Stimulated activated CD4-positive, alpha-beta T cell treated with anti-CD3 and anti-CD28 coated beads, Interleukin-12 subunit alpha, Interleukin-12 subunit beta, amount 100 ng/mL, for 4 hours (primary cell): Measurements from ENCODE around the gene FOXP1.

Experiments used
- DNase-seq: peaks from one replicate; pipeline ENCODE4 v3.0.0-alpha.2; 2020

FOXP1 gene

GRCh38 chr3:71160785-71161546, 422.6 kb downstream of the FOXP1 start:
- no peak for DNase-seq

- DNase-seq = no peak
These were observed 427.4 kb downstream of the FOXP1 start for GRCh38 chr3:71156062-71156665.

GRCh38 chr3:71154846-71155245, 428.7 kb downstream of the FOXP1 start:
- no peak for DNase-seq

- no peak for DNase-seq
These were observed 429.8 kb downstream of the FOXP1 start for GRCh38 chr3:71153713-71154112.

- DNase-seq = no peak
These were observed 430.6 kb downstream of the FOXP1 start for GRCh38 chr3:71152892-71153265.

GRCh38 chr3:71152039-71152891, 431.3 kb downstream of the FOXP1 start:
- DNase-seq = no peak

GRCh38 chr3:71149959-71150954, 433.3 kb downstream of the FOXP1 start:
- no peak for DNase-seq

GRCh38 chr3:71148455-71149060, 435.0 kb downstream of the FOXP1 start:
- no peak for DNase-seq

- DNase-seq = no peak
These were observed 436.9 kb downstream of the FOXP1 start for GRCh38 chr3:71146673-71147072.

GRCh38 chr3:71145954-71146353, 437.6 kb downstream of the FOXP1 start:
- no peak for DNase-seq

GRCh38 chr3:71144525-71145253, 438.8 kb downstream of the FOXP1 start:
- DNase-seq = no peak

- no peak for DNase-seq
These were observed 440.0 kb downstream of the FOXP1 start for GRCh38 chr3:71143493-71143892.

- DNase-seq = no peak
These were observed 440.9 kb downstream of the FOXP1 start for GRCh38 chr3:71142441-71143161.

- no peak for DNase-seq
These were observed 443.1 kb downstream of the FOXP1 start for GRCh38 chr3:71140477-71140876.

GRCh38 chr3:71139496-71139895, 444.0 kb downstream of the FOXP1 start:
- DNase-seq = no peak

GRCh38 chr3:71138410-71138809, 445.1 kb downstream of the FOXP1 start:
- DNase-seq = no peak

- DNase-seq = no peak
These were observed 447.3 kb downstream of the FOXP1 start for GRCh38 chr3:71136276-71136675.

- DNase-seq = no peak
These were observed 448.0 kb downstream of the FOXP1 start for GRCh38 chr3:71135373-71136088.

GRCh38 chr3:71134521-71134920, 449.0 kb downstream of the FOXP1 start:
- DNase-seq = no peak

- no peak for DNase-seq
These were observed 449.7 kb downstream of the FOXP1 start for GRCh38 chr3:71133865-71134264.
